Measurements from ENCODE around the gene HTR3C. TPM values are rescaled to one million over a fixed set of nuclear protein-coding genes. Genes with fewer than 3 reads are reported as not detected.

HTR3C gene
- total RNA-seq, 2 experiments from 2014 or later, result not detected

DNA sequence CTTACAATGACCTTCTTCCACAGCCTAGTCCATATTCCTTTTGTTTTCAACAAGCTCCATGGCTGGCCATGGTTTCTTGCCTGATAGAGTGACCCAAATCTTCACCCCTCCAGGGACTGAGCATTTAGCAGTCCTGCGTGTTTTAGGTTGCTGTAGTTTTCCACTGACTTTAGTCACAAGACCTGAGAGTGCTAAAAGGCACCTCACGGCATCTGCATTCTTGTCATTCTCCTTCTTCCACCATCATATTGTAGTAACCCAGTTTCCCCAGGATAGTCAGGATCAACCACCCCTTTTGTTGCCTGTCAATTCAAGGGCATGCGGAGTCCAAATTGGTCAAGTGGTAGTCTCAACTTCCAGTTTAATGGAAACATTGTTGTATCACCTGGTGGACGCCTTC, 20.8 kb downstream of the HTR3C start:
- H2AFZ ChIP-seq (ENCODE audit: low read length), result no peak overlapping the region

GRCh38 chr3:184075901-184076300, 23.1 kb downstream of the HTR3C start:
- CTCF ChIA-PET (ENCODE audit: unreplicated experiment), result no interaction called here
- Histone ChIP-seq H3K27ac (ENCODE audit: low read depth, low read length, poor library complexity, severe bottlenecking) (no peak overlapping the region), H3K79me2 (ENCODE audit: insufficient read depth, low read depth, low read length) (no peaks in the 10 kb centered on the region), H2AFZ (ENCODE audit: low read length) (no peak overlapping the region), H3K4me2 (ENCODE audit: low read length) (no peak overlapping the region), H3K9me2 (ENCODE audit: insufficient read depth, low read length) (no peaks in the 10 kb centered on the region), H4K20me1 (ENCODE audit: insufficient read depth, low read length) (no peaks in the 10 kb centered on the region), H3K9me3 (ENCODE audit: low read length) (peaks cover 5% of the 10 kb centered on the region; the same call in 1 of the 2 replicates), H3K4me3 (ENCODE audit: low read depth, low read length, poor library complexity, severe bottlenecking) (no peak overlapping the region), H3K4me1 (ENCODE audit: insufficient read depth, low read length, poor library complexity, severe bottlenecking) (no peaks in the 10 kb centered on the region), H3K36me3 (ENCODE audit: insufficient read depth, low read length) (no peaks in the 10 kb centered on the region)
- BruUV-seq (replicated peaks), result no TSS peak
- no peak for DNase-seq (ENCODE audit: low spot score)
- TF ChIP-seq EZH2phosphoT487 (IDR thresholded peaks at IDR 0.05; ENCODE audit: borderline replicate concordance, low read depth, low read length), result no peak
- TF ChIP-seq, protein P1, sequence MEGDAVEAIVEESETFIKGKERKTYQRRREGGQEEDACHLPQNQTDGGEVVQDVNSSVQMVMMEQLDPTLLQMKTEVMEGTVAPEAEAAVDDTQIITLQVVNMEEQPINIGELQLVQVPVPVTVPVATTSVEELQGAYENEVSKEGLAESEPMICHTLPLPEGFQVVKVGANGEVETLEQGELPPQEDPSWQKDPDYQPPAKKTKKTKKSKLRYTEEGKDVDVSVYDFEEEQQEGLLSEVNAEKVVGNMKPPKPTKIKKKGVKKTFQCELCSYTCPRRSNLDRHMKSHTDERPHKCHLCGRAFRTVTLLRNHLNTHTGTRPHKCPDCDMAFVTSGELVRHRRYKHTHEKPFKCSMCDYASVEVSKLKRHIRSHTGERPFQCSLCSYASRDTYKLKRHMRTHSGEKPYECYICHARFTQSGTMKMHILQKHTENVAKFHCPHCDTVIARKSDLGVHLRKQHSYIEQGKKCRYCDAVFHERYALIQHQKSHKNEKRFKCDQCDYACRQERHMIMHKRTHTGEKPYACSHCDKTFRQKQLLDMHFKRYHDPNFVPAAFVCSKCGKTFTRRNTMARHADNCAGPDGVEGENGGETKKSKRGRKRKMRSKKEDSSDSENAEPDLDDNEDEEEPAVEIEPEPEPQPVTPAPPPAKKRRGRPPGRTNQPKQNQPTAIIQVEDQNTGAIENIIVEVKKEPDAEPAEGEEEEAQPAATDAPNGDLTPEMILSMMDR (conservative IDR thresholded peaks at IDR 0.05; ENCODE audit: low read length), result no peak
- intact Hi-C loops (cut with micrococcal nuclease; ENCODE audit: unreplicated experiment), result no loop called here
- POLR2A ChIA-PET, result interaction anchor here (0.5 to 1.8 kb wide), 4 partner anchors 8 to 41 kb away, joined by 3 to 5 read pairs (median 4); no protein-coding TSS in a partner anchor

More for the DNA sequence above, 20.8 kb downstream of the HTR3C start:
- Histone ChIP-seq H3K36me3 (ENCODE audit: insufficient read depth, low read length) (no peaks in the 10 kb centered on the region), H3K4me1 (ENCODE audit: insufficient read depth, low read length, poor library complexity, severe bottlenecking) (no peaks in the 10 kb centered on the region), H4K20me1 (ENCODE audit: insufficient read depth, low read length) (no peaks in the 10 kb centered on the region), H3K9me3 (ENCODE audit: low read length) (peaks cover 12% of the 10 kb centered on the region), H3K79me2 (ENCODE audit: insufficient read depth, low read depth, low read length) (no peaks in the 10 kb centered on the region), H3K4me3 (ENCODE audit: low read depth, low read length, poor library complexity, severe bottlenecking) (no peak overlapping the region), H3K9me2 (ENCODE audit: insufficient read depth, low read length) (no peaks in the 10 kb centered on the region), H3K27ac (ENCODE audit: low read depth, low read length, poor library complexity, severe bottlenecking) (no peak overlapping the region), H3K4me2 (ENCODE audit: low read length) (no peak overlapping the region)
- ChIA-PET POLR2A (interaction anchor here (0.6 kb wide), 1 partner anchor 305 kb away, joined by 3 read pairs; no protein-coding TSS in a partner anchor), CTCF (ENCODE audit: unreplicated experiment) (interaction anchor here (0.5 kb wide), 1 partner anchor 213 kb away, joined by 3 read pairs; no protein-coding TSS in a partner anchor)
- BruUV-seq (replicated peaks), result no TSS peak
- TF ChIP-seq, protein P1 (conservative IDR thresholded peaks at IDR 0.05; ENCODE audit: low read length), result no peak
- no peak for TF ChIP-seq EZH2phosphoT487 (IDR thresholded peaks at IDR 0.05; ENCODE audit: borderline replicate concordance, low read depth, low read length)
- DNase-seq (ENCODE audit: low spot score), result no peak
- intact Hi-C loops (cut with micrococcal nuclease; ENCODE audit: unreplicated experiment), result no loop called here

DNA sequence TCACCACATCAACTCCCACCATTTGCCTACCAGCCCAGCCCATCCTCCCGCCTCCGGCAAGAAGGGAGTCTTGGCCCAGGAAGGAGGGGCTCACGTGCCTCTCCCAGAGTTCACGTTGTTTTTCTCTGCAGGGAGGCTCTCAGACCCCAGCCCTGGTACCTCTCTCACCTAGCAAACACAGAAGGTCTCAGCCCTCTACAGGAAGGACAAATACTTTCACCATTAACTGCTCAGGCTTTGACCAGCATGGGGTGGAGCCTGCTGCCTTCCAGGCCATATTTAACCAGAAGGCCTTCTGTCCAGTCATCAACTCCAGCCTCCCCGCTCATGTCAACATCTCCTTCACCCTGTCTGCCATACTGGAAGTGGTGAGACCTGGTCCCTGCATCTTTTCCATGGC, 25.0 kb downstream of the HTR3C start:
- ChIA-PET POLR2A (no interaction called here), CTCF (ENCODE audit: unreplicated experiment) (no interaction called here)
- TF ChIP-seq, protein P1 (conservative IDR thresholded peaks at IDR 0.05; ENCODE audit: low read length), result no peak
- TF ChIP-seq EZH2phosphoT487 (IDR thresholded peaks at IDR 0.05; ENCODE audit: borderline replicate concordance, low read depth, low read length), result no peak

More for the DNA sequence above, 25.0 kb downstream of the HTR3C start:
- no peaks in the 10 kb centered on the region for H3K36me3 ChIP-seq (ENCODE audit: insufficient read depth, low read length)
- intact Hi-C loops (cut with micrococcal nuclease; ENCODE audit: unreplicated experiment), result no loop called here
- BruUV-seq (replicated peaks), result no TSS peak
- H3K4me2 ChIP-seq (ENCODE audit: low read length), result no peak overlapping the region
- no peaks in the 10 kb centered on the region for H3K79me2 ChIP-seq (ENCODE audit: insufficient read depth, low read depth, low read length)
- no peak overlapping the region for H3K4me3 ChIP-seq (ENCODE audit: low read depth, low read length, poor library complexity, severe bottlenecking)
- no peaks in the 10 kb centered on the region for H3K4me1 ChIP-seq (ENCODE audit: insufficient read depth, low read length, poor library complexity, severe bottlenecking)
- H3K9me2 ChIP-seq (ENCODE audit: insufficient read depth, low read length), result no peaks in the 10 kb centered on the region
- no peaks in the 10 kb centered on the region for H4K20me1 ChIP-seq (ENCODE audit: insufficient read depth, low read length)
- H3K27ac ChIP-seq (ENCODE audit: low read depth, low read length, poor library complexity, severe bottlenecking), result no peak overlapping the region
- no peak for DNase-seq (ENCODE audit: low spot score)
- H3K9me3 ChIP-seq (ENCODE audit: low read length), result no peaks in the 10 kb centered on the region
- H2AFZ ChIP-seq (ENCODE audit: low read length), result no peak overlapping the region
